Endothelial cell of hepatic sinusoid (primary cell): ENCODE results near the gene ATXN10.
"Not testable (repeated sequence)": the region's sequence is repeated elsewhere in the genome, so short reads cannot be mapped to it uniquely, and the experiment has no call there.

Experiments
- in situ Hi-C: cut with HindIII; loops from 2 replicates; pipeline ENCODE4 v1.10.0; 2017; ENCODE audit warnings: low sequenced_read_pairs

ATXN10 gene

GRCh38 chr22:45777852-45778375, 106.3 kb downstream of the ATXN10 start:
- in situ Hi-C loops: no loop called here

GRCh38 chr22:45781459-45781858, 109.8 kb downstream of the ATXN10 start:
- in situ Hi-C loops: no loop called here

DNA sequence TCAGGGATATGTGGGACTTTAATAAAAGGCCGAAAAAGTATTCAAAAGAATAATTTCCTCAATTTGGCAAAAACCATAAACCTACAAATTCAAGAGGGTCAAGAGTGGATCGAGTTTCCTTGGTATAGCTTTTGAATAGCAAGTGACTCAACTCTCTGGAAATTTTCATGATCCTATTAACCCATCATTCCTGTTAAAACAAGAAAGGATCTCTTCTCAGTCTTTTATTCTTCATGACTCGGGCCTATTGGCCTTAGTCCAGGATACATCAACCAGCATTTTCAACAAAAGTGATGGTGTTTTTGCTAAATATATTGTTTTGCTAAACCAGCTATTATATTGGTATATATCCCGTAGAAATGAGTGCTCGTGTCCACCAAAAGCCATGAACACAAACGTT, 110.3 kb downstream of the ATXN10 start:
- in situ Hi-C loops: no loop called here

GRCh38 chr22:45783021-45783420, 111.4 kb downstream of the ATXN10 start:
- in situ Hi-C loops: no loop called here

DNA sequence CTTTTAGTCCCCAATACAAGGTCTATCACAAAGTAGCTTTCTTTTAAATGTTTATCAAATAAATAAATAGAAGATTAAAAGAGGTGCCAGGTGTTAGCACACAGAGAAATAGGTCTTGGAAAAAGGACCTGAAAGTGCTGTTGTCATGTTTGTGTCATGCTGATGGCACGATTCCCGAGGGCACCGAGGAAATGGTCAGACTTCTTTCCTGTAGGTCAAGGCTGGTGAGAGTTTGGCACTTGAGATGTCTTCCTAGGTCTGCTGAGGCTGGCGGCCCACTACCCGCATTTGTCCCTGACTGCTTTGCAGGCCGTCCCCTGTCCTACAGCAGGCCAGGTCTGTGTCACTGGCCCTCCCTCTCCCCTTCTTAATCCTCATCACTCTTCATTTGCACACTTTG, 112.1 kb downstream of the ATXN10 start:
- in situ Hi-C loops: no loop called here

DNA sequence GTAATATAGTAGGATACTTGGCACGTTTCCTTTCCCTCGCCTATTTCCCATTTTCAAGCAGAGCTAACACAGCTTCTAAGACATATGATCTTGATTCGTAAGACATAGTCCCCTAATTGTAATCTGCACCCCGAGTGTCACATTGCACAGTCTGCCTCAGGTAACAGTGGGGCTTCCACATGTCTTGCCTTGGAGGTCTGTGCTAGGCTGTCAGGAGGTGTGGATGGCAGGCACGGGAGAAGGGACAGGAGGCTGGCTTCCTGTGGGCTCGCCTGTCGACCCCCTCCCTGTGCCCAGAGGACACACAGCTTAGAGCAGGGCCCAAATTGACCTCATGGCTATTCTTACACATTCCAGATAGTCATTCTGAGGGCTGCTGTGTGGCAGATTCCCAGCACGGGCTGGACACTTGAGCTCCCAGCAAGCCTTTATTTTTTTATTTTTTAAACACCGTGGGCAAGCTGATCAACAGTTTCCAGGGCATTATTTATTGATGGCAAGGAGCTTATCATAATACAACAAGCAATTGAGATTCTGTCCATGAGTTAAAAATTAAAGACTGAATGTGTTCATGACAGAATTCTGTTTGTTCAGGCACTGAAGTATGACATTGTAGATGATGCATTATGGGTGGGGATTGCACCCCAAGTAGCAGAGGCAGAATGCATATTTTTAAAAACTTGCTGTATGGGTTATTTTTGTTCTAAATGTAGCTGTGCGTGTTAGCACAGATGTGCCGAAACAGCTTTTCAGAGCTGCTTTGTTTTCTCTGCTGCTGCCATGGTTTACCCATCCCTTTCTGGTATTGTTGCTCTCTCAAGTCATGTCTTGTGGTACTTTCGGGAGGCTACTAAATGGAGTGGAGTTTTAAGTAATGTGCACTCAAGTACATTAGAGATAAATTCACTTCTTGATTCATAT, 113.0 kb downstream of the ATXN10 start:
- in situ Hi-C loops: no loop called here

GRCh38 chr22:45785458-45785857, 113.8 kb downstream of the ATXN10 start:
- in situ Hi-C loops: no loop called here

DNA sequence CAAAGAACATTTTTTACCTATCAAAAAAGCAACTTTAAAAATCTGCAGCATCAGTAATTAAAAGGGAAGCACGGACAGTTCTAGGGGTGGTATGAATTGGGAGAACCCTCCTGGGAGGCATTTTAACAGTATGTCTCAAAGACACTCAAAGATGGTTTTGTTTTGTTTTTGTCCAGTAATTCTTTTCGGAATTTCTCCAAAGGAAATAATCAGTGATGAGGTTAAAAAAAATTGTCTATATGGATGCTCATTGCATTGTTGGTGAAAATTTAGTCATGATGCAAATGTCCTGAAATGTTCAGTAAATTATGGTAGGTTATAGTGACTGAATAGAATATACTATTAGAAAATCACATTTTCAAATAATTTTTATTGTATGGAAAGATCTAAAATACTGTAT, 115.1 kb downstream of the ATXN10 start:
- in situ Hi-C loops: no loop called here

- in situ Hi-C loops: no loop called here
Measured at GRCh38 chr22:45787759-45788158, 116.1 kb downstream of the ATXN10 start.

- in situ Hi-C loops: no loop called here
Measured at GRCh38 chr22:45788522-45788921, 116.9 kb downstream of the ATXN10 start.

DNA sequence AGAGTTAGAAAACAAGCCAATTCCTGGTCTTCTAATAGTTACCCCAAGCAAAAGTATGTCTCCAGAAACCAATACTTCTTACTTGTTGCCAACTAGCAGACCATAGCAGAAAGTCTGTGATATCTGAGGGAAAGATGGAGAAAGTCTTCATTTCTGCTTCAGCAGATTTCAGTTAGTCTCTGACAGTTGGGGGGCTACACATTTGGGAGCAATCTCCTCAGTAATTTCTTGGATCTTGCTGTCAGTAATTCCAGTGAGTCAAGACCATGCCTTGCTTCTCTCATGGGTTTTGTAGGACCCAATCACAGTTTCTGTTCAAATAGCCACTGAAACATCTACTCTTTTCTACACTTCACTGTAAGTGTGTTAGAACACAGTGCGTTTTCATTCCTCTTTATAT, 118.8 kb downstream of the ATXN10 start:
- in situ Hi-C loops: no loop called here

- in situ Hi-C loops: no loop called here
Measured at GRCh38 chr22:45793161-45793560, 121.5 kb downstream of the ATXN10 start.

GRCh38 chr22:45793892-45794291, 122.3 kb downstream of the ATXN10 start:
- in situ Hi-C loops: no loop called here

GRCh38 chr22:45796009-45796408, 124.4 kb downstream of the ATXN10 start:
- in situ Hi-C loops: not testable (repeated sequence)

- in situ Hi-C loops: no loop called here
Measured at GRCh38 chr22:45799291-45799690, 127.7 kb downstream of the ATXN10 start.

DNA sequence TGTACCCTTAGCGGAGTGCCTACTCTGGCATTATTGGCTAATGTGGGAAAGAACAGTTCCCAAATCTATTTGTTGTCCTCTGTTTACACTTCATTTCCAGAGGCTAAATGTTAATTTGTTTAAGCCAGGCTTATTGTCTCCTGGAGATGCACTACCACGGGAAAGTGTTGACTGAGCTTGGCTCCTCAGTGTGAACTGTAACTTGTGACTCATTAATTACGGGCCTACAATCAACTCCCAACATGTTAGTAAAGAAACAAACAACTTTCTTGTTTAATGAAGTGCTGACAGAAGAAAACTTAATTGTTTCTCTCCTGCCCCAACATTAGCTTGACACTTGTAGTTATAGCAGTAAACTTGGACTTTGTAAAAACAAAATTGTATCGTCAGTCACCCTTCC, 130.4 kb downstream of the ATXN10 start:
- in situ Hi-C loops: no loop called here

GRCh38 chr22:45804319-45804985, 132.8 kb downstream of the ATXN10 start:
- in situ Hi-C loops: no loop called here

DNA sequence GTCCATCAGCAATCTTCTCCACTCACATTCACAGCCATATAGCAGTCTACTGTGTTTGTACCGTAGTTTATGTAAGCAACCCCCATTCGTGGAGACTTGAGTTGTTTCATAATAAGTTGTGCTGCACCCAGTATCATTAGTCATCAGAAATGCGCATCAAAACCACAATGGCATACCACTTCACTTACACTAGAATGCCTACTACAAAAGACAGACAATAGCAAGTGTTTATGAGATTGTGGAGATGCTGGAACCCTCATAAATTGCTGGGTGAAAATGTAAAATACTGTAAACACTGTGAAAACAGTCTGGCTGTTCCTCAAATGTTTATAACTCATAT, 133.3 kb downstream of the ATXN10 start:
- in situ Hi-C loops: no loop called here

DNA sequence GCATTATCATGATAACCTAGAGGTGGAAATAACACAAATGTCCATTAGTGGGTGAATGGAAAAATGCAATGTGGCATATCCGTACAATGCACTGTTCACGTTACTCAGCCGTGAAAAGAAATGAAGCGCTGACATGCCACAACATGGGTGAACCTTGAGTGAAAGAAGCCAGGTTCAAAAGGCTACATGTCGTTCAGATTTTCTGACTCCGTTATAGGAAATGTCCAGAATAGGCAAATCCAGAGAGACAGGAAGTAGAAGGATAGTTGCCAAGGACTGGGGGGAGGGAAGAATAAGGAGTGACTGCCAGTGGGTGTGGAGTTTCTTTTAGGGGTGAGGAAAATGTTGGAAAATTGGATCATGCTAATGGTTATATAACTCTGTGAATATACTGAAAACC, 133.8 kb downstream of the ATXN10 start:
- in situ Hi-C loops: no loop called here

DNA sequence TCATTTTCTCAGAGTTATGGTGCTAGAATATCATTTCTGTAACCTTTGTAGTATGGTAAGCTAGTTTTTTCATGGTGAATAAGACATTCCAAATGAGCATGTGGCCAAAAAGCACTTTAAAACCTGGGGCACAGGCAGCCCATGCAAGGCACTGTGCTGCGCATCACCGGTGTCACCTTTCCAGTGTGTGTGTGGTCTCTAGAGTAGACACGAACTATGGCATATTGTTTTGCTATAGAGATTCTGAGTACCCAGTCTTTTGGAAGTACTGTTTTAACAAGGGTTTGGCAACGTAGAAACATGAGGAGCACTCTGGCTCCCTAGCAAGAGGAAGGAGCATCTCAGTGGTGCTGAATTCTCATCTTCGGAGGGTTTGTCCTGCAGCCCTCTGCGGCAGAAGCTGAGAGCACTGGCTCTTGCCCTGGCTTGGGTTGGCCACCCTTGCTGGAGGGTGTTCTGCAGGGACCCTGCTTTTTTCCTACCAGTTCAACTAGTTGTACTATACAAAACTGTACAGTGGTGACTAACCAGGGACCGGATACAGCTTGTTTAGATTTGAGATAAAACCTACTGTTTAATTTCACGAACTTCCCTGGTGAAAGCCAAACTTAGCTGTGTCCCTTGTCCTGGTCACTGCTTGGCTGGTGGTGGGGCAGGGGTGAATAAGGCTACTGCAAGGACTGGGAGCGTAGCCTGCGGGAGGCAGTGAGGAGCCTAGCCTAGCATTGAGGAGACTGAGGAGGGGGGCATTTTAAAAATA, 135.7 kb downstream of the ATXN10 start:
- in situ Hi-C loops: no loop called here

DNA sequence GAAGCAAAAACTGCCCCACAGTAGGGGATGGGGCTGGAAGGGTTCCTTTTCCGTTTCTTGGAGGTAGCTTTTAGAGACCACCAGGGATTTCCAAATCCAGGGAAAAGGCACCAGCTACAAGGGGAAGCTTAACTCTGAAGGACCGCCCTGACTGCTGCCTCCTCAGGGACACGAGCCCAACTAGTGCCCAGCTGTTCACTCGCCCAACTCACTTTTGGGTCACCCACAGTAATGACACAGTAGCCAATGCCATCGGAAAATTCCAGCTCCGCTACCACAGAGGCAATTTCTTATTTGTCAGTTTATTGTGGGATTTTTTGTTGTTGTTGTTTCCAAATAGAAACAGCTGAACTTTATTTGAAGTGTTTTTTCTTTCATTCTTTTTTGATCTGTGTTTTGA, 141.3 kb downstream of the ATXN10 start:
- in situ Hi-C loops: no loop called here
